Measurements from ENCODE around the gene SHOC2.

Gene SHOC2

GRCh38 chr10:110985497-110986275 is 66.3 kb downstream of the SHOC2 start:
- no peak for FAIRE-seq

DNA sequence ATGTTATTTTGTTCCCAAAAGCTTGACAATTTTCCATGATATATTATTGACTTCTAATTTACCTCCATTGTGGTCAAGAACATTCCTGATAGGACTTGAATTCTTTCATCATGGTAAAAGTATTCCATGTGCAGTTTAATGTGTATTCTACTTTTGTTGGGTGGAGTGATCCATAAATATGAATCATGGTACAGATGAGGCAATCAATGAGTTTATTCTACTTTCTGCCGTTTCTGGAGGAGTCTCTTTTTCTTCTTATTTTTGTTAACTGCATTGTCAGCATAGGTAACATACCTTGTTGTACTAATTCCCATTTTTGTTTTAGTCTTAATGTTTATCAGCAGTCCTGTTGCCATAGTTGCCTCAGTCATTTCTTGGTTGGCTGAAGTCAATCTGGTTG is 69.6 kb downstream of the SHOC2 start:
- FAIRE-seq: no peak

DNA sequence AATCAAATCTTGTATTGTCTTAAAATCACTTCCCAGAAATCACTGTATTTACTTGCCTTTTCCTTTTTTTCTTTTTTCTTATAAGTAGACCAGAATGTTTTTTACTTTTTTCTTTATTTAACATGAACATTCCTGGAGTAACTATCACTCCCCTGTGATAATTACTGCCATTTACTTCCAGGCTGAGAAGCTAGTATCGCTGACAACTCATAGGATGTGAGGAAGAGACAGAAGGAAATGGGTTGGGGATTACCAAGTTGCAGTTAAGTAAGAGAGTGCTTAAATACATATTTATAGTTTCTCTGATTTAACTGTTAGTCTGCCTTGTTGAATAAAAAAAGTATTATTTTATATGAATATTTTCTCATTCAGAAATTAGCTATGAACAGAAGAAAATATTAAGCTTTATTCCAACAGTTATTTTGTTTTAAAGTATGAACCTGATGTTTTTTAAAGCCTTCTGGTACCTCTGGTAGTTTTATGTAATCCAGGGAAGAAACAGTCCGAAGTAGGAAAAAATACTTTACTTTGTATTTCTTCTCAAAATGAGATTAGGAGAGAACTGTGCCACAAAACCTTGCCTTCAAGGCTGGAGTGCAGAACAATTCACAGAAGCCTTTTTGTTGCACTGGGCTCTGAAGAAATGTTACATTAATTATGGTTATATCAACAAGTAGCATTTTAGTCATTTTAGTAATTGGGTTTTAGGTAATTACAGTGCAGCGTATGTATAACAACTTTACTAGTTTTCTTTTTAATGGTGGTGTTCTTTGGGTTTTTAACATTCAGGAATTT is 72.8 kb downstream of the SHOC2 start:
- FAIRE-seq: no peak

DNA sequence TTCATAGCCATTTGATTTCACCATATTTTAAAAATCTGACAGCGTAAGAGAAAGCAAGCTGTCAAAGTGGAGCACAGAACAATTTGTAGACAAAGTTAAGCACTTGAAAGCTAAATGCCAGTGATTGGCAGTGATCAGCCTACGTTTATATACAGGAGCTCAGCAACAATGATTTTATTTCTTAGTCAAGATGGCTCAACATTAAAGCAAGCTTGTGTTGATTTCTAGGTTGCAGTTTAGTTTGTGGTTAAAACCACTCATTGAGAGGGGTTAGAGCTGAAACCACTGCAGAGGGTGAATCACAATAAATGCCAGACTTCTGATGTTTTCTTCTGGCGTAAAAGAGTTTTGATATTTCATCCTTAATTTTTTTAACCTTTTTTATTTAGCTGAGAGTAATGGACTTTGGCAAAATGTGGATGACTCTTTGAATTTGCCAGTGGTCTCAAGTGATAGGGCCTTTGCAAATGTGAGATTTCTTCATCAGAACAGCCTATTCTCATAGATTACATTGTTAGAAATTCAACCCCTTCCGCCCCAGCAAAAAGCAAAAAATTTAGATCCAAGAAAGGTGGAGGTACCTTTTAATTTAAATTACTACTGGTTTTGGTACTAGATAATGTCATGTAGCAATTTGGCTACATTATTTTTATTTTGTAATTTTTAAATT is 73.8 kb downstream of the SHOC2 start:
- FAIRE-seq: no peak

DNA sequence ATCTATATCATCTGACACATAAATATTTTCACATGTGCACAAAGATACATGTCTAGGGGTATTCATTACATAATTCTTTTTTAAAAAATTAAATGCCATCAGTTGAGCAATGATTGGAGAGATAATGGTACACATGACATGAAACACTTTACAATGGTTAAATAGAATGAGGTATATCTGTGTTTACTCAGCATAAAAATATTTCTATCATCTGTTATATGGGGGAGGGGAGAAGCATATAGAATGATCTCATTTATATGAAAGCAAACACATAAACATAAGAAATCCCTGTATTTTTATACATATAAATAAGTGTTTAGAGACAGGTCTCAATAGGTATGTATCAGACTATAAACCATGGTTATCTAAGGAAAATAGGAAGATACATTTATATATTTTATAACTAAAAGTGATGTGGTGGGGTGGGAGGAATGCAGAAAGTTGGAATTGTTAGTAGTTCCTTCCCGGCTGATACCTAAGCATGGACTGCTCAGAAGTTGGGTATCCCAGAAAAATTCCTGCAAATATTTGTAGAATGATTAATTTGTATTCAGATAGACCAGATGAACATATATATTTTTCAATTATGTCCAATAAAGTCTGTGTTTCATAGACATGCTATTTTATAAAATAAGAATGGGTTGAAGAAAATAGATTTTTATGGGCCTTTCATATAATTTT is 75.1 kb downstream of the SHOC2 start:
- FAIRE-seq: no peak

- FAIRE-seq: no peak
Observed at GRCh38 chr10:110995301-110995700, 75.9 kb downstream of the SHOC2 start.

DNA sequence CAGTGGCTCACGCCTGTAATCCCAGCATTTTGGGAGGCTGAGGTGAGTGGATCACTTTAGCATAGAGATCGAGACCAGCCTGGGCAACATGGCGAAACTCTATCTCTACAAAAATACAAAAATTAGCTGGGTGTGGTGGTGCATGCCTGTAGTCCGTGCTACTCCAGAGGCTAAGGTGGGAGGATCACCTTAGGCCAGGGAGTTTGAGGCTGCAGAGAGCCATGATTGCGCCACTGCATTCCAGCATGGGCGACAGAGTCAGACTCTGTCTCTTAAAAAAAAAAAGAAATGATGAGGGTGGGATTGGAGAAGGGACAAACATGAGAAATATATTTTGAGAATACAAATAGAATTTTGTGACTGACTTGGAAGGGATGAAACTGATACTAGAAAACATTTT is 76.9 kb downstream of the SHOC2 start:
- FAIRE-seq: no peak

GRCh38 chr10:111004016-111004415 is 84.6 kb downstream of the SHOC2 start:
- no peak for FAIRE-seq

GRCh38 chr10:111007486-111007885 is 88.1 kb downstream of the SHOC2 start:
- no peak for FAIRE-seq

- no peak for FAIRE-seq
Observed at GRCh38 chr10:111015181-111015580, 95.8 kb downstream of the SHOC2 start.

GRCh38 chr10:111017098-111017497 is 97.7 kb downstream of the SHOC2 start:
- FAIRE-seq: no peak

DNA sequence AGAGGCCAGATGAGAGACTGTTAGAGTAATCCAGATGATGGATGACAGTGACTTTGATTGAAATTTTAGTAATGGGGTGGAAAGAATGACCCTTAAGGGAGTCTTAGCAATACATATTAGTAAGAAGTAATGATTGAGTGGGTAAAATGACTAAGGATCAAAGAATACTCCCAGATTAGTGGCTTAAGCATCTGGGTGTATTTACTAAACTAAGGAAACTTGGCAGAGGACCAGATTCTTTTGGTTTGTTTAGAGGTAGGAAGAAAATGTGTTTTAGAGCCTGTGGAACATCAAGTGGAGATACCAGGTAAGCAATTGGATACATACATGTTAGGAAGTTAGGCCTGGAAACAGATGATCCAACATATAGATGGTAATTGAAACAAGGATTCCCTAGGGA is 98.6 kb downstream of the SHOC2 start:
- FAIRE-seq: no peak

DNA sequence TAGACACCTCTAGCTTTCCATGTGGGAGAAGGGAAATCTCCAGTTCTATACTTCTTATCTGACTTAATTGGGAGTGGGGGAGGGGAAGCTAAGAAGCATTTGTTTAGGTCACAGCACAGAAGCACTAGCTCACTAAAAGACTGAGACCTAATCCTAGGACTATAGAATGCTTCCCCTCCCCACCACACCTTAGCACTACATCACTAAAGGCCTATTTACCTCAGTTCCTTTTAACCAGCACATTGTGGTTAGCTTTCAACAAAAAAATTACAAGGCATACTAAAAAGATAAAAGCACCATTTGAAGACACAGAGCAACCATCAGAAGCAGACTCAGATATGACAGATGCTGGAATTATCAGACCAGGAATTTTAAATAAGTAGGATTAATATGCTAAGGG is 103.7 kb downstream of the SHOC2 start:
- FAIRE-seq: no peak

DNA sequence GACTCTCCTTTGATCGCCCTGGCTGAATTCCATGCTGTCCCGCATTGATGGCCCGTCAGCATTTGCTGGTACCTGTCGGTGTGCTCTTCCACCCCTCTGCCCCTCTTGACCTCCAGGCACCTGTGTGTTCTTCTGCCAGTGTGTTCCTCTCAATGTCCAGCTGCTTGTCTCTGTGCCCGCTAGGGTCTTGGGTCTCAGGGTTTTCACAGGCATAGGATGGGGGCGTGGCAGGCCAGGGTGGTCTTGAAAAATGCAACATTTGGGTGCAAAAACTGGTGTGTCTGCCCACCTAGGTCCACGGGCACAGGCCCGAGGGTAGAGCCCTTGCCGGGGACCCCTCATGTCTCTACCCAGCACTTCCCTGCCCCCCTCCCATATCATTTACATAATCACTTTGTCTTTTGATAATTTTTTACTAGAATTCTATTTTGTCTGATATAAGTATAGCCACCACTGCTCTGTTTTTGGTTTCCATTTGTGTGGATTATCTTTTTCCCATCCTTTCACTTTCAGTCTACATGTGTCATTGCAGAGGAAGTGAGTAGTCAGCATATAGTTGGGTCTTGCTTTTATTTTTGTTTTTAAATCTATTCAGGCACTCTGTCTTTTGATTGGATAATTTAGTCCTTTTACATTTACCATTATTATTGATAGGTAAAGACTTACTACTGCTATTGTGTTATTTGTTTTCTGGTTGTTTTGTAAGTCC is 110.8 kb downstream of the SHOC2 start:
- no peak for FAIRE-seq

DNA sequence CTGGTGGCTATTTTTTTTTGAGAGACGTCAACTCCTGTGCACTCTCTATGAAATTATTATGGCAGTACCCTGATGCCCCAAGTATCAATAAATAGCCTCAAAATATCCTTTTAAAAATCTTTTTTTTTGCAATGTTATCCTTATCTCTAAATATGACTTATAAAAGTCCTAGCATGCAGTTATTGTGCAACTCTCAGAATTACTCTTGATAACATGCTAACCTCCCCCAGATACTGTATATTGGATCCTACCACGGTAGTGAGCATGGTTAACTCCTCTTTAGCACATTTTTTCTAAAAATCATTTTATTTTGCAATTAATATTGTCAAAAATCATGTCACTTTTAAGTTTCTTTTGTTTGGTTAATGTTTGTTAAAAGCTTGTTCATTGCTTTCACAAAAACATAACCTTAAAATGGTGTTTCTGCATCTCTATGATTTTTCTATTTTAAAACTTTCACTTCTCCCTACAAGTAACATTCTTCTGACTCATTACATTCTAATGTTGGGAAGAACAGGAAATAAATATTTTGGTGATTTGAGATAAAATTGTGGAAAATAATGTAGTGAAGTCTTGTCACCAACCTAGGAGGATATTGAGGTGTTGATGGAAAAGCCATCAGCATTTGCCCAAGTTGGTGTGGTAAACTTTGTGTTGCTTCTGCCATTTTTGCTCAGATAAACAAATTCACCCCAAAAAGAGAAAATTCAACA is 115.3 kb downstream of the SHOC2 start:
- no peak for FAIRE-seq

DNA sequence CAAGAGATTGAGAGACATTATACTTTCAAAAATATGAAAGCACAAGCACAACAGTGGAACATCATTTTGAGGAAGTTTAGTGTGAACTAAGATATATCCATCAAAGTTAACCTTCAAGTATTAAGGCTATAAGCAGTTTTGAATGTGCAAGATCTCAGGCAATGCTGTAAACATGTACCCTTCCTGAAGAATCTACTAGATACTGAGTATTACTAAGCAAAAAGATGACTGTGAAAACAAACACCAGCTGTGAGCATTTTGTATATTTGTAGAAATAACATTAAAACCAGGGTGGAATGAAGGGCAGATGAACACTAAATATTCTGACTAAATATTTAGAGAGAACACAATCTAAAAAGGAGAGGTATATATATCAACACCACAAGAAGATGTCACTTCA is 116.1 kb downstream of the SHOC2 start:
- no peak for FAIRE-seq

- FAIRE-seq: no peak
Observed at GRCh38 chr10:111037858-111038257, 118.5 kb downstream of the SHOC2 start.

DNA sequence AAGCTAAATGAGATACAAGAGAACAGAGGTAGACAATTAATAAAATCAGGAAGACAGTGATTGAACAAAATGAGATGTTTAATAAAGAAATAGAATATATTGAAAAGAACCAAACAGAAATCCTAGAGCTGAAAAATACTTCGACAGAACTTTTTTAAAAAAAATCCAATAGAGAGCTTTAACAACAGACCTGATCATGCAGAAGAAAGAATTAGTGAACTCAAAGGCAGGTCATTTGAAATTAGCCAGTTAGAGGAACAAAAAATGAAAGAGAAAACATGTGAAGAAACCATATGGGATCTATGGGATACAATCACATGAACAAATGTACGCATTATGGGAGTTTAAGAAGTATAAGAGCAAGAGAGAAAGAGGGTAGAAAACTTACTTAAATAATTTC is 120.1 kb downstream of the SHOC2 start:
- no peak for FAIRE-seq

- FAIRE-seq: no peak
Observed at GRCh38 chr10:111057006-111057405, 137.6 kb downstream of the SHOC2 start.
